GM19025 (cell line): ENCODE results near the gene CPPED1.
A peak's percentile ranks its signal among the peaks of the same experiment; 100 is the strongest.
"Not testable (repeated sequence)": the region's sequence is repeated elsewhere in the genome, so short reads cannot be mapped to it uniquely, and the experiment has no call there.

Source experiments
- ATAC-seq: cut with Tn5 transposase; IDR thresholded peaks from one replicate; pipeline ENCODE4 v1.9.1; 2021; ENCODE audit warnings: mild to moderate bottlenecking, low read depth, moderate library complexity; ENCODE audit not compliant: unreplicated experiment

The CPPED1 gene

GRCh38 chr16:12771341-12771798 lies 32.3 kb downstream of the CPPED1 start:
- no peak for ATAC-seq

GRCh38 chr16:12769525-12769924 lies 34.2 kb downstream of the CPPED1 start:
- no peak for ATAC-seq

- ATAC-seq: no peak
Measured at GRCh38 chr16:12767897-12768296, 35.8 kb downstream of the CPPED1 start.

- ATAC-seq: no peak
Measured at GRCh38 chr16:12766853-12767252, 36.8 kb downstream of the CPPED1 start.

GRCh38 chr16:12766208-12766607 lies 37.5 kb downstream of the CPPED1 start:
- ATAC-seq: not testable (repeated sequence)

DNA sequence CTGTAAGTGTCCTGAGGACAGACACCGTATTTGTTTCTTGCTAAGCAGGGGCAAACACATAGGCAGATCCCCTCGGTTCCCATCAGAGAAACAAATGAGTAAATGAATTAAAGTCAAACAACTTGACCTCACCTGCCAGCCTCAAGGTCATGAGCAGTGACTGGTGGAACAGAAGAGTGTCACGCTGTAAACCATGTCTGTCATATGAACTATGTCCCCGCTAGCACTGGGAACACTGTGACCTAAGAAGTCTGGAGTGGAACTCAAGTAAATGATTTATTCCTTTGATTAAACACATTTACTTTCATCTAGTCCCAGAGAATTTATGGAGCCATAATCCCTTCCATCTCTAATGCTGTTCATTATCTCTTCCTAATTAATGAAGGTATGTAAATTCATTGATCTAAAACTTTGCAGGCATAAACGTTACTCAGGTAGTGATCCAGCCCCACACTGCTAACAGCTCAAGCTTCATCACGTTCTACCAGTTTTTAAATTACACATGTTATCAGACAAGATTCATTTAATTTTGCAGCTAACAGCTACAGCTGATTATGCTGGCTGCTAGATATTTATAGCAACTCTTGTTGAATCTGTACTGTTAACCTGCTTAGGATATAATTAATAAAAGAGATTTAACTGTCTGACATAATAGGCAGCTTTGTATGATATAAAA lies 38.7 kb downstream of the CPPED1 start:
- no peak for ATAC-seq

DNA sequence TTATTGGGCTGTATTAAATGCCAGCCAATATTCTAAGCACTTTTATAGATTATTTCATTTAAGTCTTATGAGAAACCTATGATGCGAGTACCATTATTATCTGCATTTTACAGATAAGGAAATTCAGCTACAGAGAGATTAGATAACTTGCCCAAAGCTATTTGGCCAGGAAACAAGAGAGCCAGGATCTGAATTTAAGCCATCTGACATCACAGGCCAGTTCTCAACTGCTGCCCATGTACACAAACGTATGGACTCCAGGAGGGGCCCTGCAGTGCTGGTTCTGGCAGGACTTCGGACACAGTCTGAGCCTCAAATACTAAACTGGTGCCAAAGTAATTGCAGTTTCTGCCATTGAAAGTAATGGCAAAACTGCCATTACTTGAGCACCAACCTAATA lies 40.2 kb downstream of the CPPED1 start:
- no peak for ATAC-seq

- no peak for ATAC-seq
Measured at GRCh38 chr16:12760819-12761611, 42.7 kb downstream of the CPPED1 start.

- no peak for ATAC-seq
Measured at GRCh38 chr16:12758670-12759558, 44.8 kb downstream of the CPPED1 start.

GRCh38 chr16:12758031-12758669 lies 45.5 kb downstream of the CPPED1 start:
- ATAC-seq: no peak

GRCh38 chr16:12757546-12757945 lies 46.1 kb downstream of the CPPED1 start:
- ATAC-seq: no peak

GRCh38 chr16:12754824-12755543 lies 48.7 kb downstream of the CPPED1 start:
- ATAC-seq: no peak

GRCh38 chr16:12753203-12754023 lies 50.3 kb downstream of the CPPED1 start:
- ATAC-seq: no peak

- no peak for ATAC-seq
Measured at GRCh38 chr16:12752159-12752558, 51.5 kb downstream of the CPPED1 start.

DNA sequence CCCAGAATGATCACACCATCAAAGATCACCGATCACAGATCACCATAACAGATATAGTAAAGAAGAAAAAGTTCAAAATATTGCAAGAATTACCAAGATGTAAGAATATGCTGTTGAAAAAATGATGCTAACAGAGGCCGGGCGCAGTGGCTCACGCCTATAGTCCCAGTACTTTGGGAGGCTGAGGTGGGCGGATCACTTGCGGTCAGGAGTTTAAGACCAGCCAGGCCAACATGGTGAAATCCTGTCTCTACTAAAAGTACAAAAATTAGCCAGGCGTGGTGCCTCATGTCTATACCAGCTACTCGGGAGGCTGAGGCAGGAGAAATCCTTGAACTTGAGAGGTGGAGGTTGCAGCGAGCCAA lies 53.2 kb downstream of the CPPED1 start:
- ATAC-seq: peak; percentile 12

- ATAC-seq: no peak
Measured at GRCh38 chr16:12749076-12749475, 54.6 kb downstream of the CPPED1 start.

- ATAC-seq: no peak
Measured at GRCh38 chr16:12747827-12748226, 55.9 kb downstream of the CPPED1 start.

DNA sequence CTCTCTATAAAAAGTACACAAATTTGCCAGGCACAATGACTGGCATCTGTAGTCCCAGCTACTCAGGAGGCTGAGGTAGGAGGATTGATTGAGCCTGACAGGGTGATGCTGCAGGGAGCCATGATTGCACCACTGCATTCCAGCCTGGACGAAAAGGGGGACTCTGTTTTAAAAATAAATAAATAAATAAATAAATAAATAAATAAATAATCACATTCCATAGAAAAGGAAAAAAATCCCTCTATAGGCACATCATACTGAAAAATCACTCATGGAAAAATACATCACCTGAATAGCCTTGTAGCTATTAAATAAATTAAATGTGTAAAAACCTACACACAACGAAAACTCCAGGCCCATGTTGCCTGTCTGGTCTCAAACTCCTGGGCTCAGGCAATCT lies 56.4 kb downstream of the CPPED1 start:
- no peak for ATAC-seq

DNA sequence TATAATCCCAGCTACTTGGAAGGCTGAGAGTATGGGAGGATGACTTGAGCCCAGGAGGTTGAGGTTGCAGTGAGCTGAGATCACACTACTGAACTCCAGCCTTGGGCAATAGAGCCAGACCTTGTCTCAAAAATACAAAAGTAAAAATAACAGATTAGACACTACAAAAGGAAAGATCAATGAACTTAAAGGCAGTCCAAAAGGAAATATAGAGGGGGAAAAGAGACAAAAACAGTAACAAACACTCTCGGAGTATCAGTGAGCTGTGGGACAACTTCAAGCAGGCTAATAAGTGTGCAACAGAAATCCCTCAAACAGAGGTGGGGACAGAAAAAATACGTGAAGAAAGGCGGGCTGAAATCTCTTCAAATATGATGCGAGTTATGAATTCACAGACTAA lies 58.8 kb downstream of the CPPED1 start:
- no peak for ATAC-seq
